Right lobe of liver (tissue), 4 donors: ENCODE results near the gene PNMA8C.

Experiments used
- POLR2A ChIP-seq: fragments of 450-650 bp; IDR thresholded peaks from one replicate; pipeline ENCODE4 v1.6.1; 2017; ENCODE audit warnings: antibody characterized with exemption, mild to moderate bottlenecking
- TF ChIP-seq, protein P1 (sequence below), 4 donors: fragments of 200-600 bp in 3 of 4; fragments of 450-650 bp in 1 of 4; IDR thresholded peaks; one replicate each; pipeline versions ENCODE4 v1.5.1 to v1.8.0; 2016 to 2022; ENCODE audit warnings: antibody characterized with exemption in 4 of 4, mild to moderate bottlenecking in 2 of 4
- donor health status: DM: no; HTN: no; CAD: no.
- donor health status: DM: no; HTN: no; CAD: no.
- donor health status: DM: no; HTN: yes; CAD: no.

DNA sequence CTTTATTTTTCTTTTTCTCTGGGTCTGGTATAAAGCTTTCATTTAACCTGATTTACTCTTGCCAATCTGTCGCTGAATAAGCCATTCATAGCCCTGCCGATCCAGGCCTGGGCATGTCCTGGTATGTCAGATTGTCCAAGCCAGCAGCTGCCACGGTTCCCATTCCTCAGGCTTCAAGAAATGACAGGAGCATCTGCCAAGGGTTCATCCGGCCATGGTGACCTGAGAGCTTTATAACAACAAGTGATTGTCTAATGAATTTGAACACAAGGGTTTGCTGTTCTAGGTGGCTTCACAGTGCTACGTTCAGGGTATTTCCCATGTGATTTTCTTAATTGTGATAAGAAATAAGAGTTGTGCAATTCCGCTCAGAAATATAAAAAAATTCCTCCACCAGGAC, 22.6 kb upstream of the PNMA8C start:
- no peak for TF ChIP-seq POLR2A
- TF ChIP-seq, protein P1, sequence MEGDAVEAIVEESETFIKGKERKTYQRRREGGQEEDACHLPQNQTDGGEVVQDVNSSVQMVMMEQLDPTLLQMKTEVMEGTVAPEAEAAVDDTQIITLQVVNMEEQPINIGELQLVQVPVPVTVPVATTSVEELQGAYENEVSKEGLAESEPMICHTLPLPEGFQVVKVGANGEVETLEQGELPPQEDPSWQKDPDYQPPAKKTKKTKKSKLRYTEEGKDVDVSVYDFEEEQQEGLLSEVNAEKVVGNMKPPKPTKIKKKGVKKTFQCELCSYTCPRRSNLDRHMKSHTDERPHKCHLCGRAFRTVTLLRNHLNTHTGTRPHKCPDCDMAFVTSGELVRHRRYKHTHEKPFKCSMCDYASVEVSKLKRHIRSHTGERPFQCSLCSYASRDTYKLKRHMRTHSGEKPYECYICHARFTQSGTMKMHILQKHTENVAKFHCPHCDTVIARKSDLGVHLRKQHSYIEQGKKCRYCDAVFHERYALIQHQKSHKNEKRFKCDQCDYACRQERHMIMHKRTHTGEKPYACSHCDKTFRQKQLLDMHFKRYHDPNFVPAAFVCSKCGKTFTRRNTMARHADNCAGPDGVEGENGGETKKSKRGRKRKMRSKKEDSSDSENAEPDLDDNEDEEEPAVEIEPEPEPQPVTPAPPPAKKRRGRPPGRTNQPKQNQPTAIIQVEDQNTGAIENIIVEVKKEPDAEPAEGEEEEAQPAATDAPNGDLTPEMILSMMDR (IDR thresholded peaks at IDR 0.05), result no peak
